ENCODE measurements around the gene DOK4.

DNA sequence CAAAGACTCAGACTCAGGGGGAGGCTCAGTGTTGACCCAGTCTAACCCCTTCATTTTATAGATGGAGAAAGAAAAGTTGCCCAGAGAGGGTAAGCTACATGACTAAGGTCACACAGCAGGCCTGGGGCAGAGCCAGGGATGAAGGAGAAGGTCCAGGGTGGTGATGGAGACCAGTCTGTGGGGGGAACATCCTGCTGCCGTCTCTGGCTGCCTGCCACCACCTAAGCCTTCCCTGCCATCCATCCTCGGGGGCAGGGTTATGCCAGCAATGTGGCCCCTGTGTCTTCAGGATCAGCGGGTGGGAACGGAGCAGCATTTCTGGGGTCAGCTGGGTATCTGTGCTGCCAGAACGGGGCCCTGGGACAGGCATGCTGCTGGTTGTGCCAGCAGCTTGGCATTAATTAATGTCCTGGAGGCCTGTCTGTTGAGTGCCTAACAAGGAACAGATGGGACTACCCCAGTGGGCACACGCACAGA, 5.5 kb downstream of the DOK4 start:
- no peak for TF ChIP-seq POLR2A (IDR thresholded peaks at IDR 0.05)
- TF ChIP-seq, protein P1, sequence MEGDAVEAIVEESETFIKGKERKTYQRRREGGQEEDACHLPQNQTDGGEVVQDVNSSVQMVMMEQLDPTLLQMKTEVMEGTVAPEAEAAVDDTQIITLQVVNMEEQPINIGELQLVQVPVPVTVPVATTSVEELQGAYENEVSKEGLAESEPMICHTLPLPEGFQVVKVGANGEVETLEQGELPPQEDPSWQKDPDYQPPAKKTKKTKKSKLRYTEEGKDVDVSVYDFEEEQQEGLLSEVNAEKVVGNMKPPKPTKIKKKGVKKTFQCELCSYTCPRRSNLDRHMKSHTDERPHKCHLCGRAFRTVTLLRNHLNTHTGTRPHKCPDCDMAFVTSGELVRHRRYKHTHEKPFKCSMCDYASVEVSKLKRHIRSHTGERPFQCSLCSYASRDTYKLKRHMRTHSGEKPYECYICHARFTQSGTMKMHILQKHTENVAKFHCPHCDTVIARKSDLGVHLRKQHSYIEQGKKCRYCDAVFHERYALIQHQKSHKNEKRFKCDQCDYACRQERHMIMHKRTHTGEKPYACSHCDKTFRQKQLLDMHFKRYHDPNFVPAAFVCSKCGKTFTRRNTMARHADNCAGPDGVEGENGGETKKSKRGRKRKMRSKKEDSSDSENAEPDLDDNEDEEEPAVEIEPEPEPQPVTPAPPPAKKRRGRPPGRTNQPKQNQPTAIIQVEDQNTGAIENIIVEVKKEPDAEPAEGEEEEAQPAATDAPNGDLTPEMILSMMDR (IDR thresholded peaks at IDR 0.05) = no peak

Measured in vagina (tissue), 2 donors.